Activated CD8-positive, alpha-beta memory T cell treated with anti-CD3 and anti-CD28 coated beads, Interleukin-2, amount 50 U/mL, for 1 hour (primary cell): ENCODE results near the gene GMFB.

Experiments used
- DNase-seq: peaks from one replicate; pipeline ENCODE4 v3.0.0-alpha.2; 2020; ENCODE audit errors: extremely low read depth

Gene GMFB

DNA sequence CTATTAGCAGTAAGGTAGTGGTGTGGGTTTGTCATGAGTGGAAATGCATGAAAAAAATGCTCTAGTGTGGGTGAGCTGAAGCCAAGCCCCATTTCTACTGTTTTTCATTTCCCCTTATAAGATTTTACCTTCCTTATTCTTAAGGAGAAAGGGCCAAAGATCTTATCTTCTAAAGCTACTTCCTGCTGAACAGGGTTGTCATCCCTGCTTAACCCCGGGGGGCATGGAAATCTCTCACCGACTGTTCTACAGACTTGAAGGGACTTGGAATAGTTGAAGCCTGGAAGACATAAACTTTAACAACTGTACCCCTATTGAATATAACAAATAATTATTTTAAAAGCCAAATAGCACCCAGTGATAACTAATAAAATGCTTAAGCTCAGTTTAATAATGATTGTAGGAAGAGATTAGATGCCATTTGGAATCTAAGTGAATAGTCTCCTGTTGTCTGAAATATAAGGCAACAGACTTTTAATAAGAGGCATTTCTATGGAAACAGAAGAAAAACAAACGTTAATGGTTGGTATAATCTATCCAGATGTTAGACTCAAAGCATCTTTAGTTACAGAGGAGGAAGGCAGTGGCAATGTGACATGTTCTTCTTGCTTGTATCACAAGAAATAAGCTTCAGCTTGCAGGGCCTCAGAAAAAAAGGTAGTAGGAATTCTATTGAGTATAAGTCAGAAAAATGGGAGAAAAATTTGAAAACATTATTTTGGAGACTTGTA is 1.8 kb upstream of the GMFB start:
- DNase-seq, result no peak

DNA sequence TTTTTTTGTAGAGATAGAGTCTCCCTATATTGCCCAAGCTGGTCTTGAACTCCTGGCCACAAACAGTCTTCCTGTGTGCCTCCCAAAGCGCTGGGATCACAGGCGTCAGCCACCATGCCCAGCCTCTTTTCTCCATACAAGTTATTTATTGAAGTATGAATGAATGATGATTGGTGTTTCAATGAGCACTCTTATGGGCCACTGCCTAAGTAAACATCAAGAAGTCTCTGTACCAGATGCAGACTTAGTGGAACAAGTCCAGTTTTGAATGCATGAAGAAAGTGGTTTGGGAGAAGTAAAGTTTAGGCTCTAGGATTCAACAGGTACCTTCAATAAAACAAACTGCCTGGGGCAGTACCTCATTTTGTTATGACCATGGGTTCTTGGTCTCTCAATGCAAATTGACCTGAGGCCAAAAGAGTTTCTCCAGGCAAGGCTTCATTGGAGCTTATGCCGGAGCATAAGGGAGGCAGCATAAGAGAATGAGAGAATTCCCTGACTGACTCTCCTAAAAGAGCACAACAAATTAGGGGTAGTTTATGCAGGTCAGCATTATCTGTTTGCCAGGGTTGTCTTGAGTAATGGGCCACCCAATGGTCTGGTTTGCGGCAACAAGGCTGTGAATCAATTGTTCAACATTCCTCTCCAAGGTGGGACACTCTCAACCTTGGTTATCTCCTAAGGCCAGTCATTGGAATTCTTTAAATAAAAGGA is 1.1 kb upstream of the GMFB start:
- DNase-seq, result no peak

DNA sequence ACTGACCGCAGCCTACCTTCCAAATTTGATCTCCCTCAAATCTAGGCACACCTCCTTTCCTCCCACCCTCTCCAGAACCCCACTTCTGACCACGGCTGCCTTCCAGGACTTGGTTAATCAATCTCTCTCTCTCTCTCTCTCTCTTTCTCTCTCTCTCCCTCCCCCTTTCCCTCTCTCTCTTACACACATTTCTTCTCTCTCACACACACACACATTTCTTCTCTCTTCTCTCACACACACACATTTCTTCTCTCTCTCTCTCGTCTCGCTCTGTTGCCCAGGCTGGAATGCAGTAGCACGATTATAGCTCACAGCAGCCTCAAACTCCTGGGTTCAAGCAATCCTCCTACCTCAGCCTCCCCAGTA is 521 bp upstream of the GMFB start:
- no peak for DNase-seq

DNA sequence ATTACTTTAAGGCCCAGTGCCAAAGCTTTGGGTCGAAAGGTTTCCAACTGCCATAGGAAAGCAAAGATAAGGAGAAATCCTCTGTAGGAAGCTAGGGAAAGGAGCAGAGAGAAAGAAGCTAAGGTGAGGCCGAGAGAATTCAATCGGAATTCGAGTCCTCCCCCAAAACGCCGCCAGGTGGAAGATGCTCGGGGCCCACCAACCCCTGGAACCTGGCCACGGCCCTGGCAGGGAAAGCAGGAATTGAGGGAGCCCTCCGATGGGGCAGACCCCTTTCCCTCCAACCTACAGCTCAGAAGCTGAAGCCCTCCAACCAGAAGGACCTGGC is 498 bp downstream of the GMFB start:
- no peak for DNase-seq

DNA sequence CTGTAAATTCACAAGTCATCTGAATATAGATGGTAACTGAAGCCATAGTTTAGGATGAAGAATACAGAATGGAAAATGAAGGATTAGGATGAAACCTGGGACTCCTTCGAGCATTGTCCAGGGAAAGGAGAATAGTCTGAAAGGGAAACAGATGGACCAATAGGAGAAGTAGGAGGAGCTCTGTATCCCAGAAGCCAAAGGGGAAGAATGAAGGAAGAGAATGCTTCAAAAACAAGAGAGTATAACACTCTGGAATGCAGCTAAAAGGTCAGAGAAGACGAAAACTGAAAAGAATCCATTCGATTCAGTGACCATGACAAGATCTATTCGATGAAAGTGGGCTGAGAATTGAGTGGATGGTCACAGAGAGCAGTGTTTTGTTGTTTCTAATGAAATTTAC is 1.0 kb downstream of the GMFB start:
- DNase-seq, result no peak

DNA sequence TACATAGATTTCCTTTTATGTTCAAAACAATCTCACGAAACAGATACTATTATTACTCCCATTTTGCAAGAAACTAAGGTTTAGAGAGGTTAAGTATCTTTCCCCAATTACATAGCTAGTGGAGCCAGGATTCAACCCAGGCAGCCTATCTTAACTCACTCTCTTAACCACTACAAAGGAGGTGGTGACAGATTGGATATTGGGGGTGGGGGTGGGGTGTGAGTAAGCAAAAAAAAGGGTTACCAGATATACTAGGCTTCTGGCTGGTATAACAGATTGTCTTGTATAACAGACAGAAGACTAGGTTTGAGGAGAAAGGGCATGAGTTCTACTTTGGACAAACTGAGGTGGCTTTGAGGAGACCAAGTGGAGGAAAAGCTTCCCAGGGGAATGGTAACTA is 2.1 kb downstream of the GMFB start:
- no peak for DNase-seq

DNA sequence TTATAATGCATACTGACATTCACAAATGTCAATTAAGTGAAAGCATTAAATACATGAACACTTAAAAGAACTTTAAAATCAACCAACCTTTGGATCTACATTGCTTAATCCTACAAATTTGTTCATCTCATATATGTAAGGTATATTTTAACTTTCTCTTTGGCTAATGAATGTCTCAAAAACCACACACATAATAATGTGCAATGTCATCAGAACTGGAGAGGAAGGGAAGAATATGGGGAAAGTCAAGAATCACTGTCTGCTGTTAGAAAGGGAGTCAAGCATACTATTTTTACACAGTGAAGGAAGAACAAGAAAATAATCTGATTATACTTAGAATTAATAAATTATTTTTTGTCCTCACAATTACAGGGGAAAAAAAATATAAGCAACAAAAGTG is 4.9 kb downstream of the GMFB start:
- no peak for DNase-seq

DNA sequence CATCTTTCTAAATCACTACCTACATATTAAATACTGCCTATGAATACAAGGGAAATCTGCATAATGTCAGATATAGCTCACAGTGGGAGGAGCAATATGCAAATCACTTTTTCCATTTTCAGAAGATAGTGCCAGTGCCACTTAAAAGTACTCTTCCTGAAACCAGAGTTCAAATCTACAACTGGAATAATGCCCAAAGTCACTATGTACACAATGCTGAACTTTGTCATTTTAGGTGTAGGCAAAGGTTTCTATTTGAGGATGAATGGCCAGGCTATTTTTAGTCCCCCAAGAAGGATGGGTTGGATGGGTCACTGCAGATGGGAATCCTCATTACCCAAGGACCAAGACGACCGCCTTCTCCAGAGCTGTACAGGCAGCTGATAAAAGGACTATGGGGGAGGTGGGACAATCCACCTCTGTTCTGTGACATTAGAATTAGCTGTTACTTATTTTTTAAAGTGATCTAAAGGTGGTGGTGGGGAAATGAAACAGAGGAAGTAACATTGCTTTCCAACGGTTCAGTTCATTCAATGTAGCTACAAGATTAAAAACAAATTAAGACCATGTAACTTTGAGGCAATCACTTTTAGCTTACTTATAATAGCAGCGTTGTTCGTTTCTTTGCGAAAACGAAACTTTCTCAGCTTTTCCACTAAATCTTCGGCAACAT is 5.6 kb downstream of the GMFB start:
- DNase-seq, result no peak

DNA sequence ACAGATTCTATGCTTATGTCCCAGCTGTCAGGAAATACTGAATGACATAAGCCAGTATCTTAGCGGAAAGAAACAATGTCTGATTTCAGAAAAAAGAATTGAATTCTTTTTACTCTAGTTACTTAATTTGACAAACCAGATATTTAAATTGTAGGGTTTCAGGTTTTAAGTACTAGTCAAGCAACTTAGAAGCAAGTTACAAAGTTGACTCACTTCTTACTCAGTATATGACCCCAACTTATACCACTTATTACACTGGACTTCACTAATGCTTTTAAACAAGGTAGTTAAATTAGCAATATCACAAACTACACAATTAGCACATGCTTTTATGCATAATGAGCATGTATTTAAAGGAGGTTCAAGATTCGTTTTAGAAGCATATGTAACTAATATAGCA is 7.1 kb downstream of the GMFB start:
- no peak for DNase-seq

DNA sequence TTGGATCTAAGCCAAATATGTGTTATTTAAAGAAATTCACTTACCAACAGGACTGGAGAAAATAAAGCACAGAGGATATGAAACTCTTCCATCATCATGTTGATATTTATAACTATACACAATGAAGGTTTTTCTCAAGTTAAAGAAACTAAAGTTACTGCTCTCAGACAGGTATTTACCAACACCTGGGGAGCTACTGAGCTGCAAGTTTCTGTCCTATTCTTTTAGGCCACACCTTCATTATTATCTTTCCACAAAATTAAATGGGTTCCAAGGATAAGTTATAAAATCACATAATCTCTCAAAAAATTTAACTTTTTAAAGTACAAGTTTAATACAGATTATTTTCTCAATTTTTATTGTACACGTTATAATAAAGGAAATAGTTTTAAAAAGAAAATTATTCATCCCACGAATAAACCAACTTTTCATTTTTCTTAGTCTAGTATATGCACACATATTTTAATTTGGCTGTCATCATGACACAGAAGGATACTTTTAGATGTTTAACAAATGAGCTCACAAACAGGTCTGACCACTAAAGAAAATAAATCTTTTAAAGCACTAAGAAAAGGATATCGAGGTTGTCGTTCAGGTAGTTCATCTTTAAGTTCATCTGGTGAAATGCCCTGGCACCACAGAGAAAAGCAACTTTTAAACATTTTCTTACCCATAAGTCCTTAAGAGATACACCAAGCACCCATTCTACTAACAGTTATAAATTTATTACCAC is 7.8 kb downstream of the GMFB start:
- DNase-seq, result no peak

DNA sequence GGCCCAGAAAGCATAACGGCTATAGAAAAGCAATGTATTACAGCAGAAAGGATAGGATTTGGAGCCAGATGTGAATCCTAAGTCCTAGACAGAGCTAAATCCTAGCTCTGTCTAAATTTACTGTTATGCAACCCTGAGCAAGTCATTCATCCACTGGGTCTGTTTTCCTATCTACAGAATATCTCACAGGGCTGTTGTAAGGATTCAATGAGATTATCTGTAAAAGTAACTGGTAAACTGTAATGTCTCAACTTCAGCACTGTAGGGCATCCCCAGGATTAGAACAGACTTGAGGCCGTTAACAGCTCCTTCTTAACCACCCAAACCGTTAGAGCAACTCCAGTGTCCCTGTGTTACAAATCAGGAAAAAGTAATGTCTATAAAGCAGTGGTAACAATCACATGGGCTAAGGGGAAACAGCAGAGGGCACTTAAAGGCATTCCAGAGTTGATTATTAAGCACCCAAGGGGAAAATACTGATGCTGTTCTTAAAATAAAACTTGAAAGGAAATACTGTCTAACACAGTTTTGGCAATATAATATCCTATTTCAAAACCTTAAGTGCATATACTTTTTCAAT is 10.1 kb downstream of the GMFB start:
- DNase-seq, result no peak

DNA sequence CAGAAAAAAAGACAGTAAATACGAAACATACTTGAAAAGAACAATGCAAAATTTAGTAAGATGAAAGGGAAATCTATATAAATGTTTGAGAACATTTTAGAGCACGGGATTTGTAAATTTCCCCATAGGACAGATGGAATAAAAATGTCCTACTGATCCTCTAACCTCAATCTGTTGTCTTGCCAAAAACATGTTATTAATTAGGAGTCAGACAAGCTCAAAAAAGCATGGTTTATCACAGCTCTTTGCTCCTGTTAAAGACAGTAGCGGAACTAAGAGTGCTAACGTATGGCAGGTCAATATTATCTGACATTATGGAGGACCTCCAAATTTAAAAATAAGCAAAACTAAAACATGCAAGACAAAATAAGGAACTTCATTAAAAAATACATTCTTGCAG is 12.9 kb downstream of the GMFB start:
- no peak for DNase-seq

DNA sequence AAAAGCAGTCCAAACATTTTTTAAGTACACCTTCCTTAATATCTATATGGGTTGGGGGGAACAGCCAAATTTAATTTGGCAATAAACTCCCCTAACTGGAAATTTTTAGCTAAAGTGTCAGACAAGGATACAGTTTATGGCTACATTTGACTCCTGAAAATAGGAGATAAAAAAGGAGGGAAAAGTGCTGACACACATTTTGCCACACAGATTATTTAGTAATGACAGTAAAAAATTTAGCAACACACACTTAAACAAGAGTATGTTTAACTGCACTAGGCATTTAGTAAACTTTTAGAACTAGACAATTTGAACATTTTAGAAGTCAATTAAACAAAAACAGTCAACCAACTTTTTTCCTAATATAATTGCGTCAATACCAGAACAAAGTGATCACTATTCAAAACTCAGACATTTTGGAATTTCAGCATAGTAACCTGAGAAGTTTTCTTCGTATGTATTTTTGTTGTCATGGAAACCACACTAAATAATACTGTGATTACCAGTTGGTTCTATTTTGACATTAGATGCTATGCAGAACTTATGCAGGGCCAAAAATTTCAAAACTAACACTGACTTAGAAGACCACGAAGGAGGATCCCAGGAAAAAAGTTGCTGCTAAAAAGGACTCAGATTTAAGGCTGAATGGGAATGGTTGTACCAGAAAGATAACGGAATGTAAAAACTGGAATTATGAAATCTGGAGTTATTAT is 13.4 kb downstream of the GMFB start:
- DNase-seq, result no peak

DNA sequence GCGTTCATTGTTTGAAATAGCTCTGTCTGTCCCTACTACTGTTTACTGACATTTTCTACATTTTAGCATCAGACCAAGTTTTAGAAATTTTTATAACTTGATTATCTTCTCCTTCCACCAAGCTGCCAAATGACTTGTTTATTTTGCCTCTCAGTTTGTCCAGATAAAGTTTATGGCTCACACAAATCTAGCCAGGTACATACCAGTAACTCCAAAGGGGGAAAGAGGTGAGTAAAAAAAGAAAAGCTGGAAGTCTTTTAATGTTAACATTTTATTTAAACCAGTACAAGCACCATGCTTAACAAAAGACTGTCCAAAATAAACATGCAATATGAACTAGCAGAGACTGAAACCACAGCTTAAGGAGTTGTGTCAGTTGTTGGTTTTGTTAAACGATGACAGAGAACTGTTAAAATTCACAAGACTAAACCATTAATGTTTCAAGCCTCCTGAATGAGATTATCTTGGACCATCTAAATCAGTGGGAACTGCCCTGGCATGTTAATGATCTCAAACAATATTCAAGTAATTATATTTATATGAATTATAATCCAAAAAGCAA is 14.5 kb downstream of the GMFB start:
- no peak for DNase-seq

DNA sequence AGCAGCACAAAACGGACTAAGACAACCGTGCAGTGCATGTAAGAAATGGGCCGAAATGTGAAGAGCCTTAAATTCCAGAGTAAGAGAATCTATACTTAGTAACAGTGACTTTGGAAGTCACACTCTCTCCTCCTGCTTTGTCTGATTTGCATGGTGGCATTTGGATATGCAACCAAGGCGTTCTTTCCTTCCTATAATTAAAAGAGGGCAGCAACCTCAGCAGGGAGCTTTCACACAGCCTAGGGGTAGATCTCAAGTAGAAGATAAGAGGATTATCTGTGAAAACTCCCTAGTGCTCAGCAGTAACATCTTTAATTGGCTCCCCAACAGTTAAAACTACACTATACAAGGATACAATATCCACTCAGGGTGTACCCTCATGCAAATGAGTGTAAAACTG is 16.5 kb downstream of the GMFB start:
- DNase-seq, result no peak

DNA sequence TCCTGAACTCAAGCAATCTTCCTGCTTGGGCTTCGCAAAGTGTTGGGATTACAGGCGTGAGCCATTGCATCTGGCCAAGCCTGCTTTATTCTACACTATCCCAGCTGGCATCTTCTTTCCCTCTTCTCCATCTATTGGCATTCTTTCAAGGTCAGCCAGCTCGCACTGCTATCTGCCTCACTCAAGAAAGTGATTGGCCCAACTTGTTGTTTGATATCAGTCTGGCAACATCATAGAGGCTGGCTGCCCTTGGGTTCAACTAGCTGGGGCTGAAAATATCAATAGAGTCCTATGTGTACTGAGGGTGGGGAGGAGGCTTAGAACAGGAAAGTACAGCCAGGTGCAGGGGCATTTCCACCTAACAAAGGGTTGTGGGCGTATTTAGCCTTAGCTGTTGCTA is 17.1 kb downstream of the GMFB start:
- no peak for DNase-seq

DNA sequence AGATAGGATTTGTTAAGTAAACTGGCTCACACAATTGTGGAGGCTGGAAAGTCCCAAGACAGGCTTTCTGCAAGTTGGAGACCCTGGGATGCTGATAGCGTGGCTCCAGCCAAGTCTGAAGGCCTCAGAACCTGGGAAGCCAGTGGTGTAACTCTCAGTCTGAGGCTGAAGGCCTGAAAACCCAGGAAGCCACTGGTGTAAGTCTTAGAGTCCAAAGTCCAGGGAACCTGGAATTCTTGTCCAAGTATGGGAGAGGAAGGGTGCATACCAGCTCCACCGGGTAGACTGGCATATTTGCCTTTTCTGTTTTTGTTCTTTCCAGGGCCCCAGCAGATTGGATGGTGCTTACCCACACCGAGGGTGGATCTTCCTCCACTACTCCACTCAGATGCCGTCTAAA is 18.1 kb downstream of the GMFB start:
- DNase-seq, result no peak

DNA sequence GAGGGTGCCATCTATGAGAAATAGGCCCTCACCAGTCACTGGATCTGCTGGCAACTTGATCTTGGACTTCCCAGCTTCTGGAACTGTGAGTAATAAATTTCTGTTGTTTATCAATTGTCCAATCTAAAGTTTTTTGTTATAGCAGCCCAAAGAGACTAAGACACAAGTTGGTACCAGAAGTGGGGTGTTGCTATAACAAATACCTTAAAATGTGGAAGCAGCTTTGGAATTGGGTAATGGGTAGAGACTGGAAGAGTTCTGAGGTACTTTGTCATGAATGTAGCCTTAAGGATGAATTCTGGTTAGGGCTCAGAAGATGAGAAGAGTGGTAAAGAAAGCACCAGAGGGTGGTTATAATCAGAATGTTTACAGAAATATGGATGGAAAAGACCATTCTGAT is 21.5 kb downstream of the GMFB start:
- DNase-seq, result no peak

DNA sequence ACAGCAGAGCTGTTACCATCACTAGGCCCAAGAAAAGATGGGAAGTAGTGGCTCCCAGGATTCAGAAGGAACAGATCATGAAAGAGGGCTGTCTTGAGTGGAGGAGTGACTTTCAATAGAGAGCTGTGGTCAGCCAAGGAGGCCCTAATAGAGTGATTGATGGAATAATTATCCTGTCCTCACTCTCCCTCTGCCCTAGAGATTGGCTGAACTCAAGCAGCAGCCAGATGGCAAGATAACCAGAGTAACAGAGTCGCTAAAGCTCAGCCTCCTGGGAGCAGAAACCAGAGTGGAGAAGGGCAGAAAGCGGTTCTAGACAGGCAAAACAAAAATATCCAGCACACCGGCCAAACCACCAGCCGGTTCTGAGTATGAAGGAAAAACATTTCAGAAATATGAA is 23.1 kb downstream of the GMFB start:
- no peak for DNase-seq

DNA sequence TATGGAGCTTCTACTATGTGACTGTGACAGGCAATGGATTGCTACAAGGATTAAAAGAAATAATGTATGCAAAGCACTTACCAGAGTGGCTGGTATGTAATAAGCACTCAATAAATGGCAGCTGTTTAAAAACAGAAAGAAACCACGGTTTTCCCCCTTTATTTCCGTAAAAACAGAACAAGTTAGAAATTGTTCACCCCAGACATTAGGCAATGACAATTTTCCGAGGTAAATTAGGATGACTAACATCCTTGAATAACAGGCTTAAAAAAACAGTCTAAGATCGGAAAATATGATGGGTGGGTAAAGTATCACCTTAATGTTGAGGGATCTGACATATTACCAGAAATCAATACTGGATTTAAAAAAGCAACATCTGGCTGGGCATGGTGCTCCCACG is 26.7 kb downstream of the GMFB start:
- no peak for DNase-seq

DNA sequence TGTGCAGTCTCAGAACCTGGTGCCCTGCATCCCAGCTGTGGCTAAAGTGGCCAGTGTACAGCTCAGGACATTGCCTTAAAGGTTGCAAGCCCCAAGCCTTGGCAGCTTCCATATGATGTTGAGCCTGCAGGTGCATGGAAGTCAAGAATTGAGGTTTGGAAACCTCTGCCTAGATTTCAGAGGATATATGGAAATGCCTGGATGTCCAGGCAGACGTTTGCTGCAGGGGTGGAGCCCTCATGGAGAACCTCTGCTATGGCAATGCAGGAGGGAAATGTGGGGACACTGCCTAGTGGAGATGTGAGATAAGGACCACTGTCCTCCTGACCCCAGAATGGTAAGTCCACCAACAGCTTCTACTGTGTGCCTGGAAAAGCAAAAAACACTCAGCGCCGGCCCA is 29.7 kb downstream of the GMFB start:
- no peak for DNase-seq
